ENCODE data around the gene CHD5.

Gene CHD5

DNA sequence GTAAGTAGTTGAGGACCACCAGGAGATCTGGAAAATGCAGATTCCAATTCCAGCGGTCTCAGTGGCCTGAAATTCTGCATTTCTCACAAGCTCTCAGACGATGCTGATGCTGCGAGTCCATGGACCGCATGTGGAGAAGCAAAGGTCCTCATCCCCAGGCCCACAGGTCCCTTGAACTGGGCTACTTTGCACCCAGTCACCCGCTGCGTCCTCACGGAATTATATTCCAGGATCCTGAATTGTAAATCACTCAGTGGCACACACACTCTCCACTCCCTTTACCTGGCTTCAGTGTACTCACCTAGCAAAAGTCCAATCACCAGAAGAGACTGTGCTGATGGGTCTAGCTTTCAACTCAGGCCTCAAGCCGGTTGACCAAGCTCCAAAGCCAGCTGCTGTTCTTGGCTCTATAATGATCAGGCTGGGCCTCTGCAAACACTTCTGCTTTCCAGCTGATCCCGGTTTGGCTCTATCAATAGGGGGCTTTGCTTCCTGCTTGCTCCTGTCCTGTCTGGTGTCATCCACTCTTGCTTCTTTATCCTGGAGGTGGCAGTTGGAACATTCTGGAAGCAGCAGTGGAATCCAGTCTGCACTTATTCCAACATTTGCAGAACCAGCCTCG is 20.2 kb upstream of the CHD5 start:
- no peak for DNase-seq

DNA sequence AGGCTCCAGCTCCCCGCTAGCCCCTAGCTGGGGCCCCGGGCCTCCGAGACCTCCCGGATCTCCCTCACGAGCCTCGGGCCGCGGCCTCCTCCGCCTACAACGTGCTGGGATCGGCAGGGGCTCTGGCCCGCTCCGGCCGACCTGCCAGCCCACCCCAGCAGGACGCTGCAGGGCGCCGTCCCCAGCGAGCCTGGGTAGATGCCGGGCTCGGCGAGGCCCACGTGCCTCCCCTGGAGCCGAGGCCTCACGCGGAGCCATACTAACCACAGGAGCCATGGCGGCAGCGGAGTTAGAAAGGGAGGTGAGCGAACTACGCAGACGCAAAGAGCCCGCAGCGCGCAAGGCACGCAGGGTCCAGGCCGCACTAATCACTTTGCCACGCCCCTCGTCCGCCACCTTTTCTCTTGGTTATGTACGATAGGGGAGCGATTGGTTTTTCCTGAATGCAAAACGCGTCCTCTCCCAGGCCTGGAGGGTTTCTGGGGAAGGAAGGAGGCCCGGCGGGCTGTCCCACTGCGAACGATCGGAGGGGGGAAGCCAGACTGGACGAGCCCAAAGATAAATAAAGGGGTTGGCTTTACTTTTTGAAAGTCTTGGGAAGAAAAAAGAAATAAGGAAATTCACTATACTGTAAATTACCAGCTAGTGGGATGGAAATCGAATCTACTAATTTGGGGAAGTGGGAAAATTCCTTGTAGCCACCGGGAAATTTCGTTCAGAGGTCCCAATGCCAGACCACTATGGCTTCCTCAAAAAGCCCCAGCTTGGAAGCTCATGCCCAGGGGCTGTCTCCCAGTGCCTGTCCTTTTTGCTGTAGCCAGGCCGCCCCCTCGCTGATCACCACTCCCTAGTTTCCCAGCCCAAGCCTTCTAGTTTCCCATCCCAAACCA is 19.4 kb upstream of the CHD5 start, which contains the start of gene RPL22:
Gene RPL22 (minus strand): TSS at position 298 of the 890 bp plus-strand sequence. CDS start 22 bp downstream, at position 276.
- peak; percentile 98 for DNase-seq

DNA sequence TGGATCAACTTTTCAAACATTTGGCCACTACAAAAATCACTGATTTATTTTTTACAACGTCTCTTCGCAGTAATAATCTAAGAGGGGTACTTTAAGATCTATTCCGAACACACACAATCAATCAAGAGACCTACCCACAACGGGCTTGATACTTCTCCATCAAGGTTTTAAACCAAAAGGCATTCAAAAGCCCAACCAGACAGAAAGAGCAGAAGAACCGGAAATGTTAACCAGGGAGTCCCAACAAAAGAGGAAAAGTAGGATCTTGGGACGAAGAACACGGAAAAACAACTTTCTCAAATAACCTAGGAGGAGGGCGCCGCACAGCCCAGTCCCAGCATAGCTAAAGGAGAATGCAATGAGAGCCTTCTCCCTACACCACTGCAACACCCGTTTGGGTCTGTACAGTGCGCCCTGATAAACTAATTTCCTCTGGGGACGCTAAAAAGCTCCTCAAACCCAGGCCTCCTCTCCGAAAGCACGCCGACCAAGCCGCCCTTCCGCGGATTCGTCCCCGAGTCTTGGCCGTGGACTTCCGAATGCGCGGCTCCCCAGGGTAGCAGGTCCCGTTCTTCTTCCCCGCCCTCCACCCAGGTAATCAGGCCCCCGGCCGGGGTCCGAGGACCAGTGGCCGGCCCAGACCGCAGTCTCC is 18.7 kb upstream of the CHD5 start:
- no peak for DNase-seq

DNA sequence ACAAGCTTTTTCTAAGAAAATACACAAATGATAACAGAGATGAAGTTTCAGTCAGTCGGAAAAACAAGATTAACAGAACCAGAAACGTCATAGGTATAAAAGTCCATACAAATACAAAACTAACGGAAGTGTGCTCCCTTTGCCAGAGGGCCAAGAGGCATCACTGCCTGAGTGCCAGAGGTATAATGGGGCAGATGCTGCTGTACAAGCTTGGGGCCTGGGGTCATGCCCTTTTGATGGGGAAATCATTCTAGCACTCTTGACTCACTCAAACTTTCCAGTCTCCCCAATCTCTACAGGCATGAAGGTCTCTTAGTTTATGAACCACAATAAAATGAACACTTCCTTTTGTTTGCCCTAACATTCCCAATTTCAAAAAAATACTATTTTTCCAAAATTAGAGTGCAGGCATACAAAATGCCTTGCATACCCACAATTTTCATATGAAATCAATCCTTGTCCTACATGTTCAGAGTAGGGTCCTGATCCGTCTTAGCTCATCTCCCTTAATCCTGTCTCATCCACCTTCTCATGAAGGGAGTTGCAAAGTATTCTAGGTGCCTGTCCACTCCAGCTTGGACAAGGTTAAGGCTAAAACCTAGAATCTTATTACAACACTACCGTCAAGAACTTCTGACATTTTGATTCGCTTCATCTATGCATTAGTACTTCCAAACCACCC is 17.8 kb upstream of the CHD5 start:
- no peak for DNase-seq

DNA sequence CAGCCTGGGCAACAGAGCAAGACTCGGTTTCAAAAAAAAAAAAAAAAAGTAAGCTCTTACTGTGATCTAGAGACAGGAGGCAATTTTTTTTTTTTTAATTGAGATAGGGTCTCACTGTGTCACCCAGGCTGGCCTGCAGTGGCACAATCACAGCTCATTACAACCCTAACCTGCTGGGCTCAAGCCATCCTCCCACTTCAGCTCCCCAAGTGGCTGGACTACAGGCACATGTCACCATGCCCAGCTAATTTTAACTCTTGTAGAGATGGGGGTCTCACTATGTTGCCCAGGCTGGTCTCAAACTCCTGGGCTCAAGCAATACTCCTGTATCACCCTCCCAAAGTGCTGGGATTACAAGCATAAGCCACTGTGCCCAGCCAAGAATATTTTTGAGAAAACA is 11.8 kb upstream of the CHD5 start:
- no peak for DNase-seq

DNA sequence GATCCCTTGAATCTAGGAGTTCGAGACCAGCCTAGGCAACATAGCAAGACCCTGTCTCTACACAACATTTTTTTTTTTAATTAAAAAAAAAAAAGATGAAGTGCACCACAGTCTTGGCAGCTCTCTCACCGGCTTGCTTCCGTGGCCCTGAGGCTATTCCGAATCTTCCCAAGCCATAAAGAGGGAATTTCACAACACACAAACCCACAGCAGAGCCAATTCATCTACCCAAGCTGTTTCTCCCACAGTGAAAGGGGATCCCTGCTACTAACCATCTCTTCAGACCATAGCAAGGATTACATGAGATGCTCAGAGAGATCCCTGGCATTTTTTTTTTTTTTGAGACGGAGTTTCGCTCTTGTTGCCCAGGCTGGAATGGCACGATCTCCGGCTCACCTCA is 8.3 kb upstream of the CHD5 start:
- no peak for DNase-seq

DNA sequence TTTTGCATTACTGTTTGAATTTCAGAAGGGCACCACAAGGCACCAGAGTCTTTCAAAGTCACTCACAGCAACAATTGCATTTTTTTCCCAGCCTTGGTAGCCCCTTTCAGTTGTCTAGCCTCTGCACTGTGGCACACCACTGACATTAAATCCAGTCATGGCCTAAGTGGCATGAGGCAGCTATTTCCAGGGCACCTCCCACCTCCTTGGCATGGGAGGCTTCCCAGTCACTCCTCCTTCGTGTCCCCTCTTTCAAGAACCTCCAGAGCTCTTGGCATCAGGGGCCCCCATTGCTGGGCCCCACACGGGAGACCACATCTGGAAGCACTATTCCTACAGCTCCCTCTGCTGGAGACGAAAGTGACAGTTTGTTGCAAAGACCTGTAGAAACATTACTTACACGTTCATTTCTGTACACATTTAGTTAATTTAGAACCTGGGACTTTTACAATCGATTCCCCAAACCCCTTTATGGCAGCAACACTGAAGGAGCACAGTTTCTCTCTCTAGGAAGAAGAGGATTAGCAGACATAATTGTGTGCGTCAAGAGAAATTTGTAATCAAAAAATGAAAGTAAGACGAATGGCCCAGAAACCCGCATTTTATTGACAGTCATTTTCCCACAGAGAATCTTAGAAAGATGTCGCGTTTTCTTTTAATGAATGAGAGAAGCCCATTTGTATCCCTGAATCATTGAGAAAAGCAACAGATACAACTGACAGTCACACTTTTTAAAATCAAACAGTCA is 5.7 kb upstream of the CHD5 start:
- peak; percentile 29 for DNase-seq

DNA sequence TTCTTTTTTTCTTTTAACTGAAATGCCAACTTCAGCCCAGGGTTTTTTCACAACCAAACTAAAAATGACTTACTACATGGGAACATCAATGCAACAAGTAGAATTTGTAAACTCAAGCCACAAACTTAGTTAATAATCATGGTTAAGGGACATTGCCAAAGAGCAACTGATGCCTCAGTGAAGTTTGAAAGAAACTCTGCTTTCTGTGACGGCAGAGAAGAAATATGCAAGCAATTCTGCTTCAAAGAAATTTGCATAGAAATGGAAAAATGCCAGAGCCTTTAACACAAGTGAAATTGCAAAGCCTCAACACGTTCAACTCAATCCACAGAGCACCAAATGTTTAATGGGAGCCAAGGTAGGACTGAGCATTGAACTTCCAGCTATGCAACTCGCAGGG is 5.0 kb upstream of the CHD5 start:
- no peak for DNase-seq

DNA sequence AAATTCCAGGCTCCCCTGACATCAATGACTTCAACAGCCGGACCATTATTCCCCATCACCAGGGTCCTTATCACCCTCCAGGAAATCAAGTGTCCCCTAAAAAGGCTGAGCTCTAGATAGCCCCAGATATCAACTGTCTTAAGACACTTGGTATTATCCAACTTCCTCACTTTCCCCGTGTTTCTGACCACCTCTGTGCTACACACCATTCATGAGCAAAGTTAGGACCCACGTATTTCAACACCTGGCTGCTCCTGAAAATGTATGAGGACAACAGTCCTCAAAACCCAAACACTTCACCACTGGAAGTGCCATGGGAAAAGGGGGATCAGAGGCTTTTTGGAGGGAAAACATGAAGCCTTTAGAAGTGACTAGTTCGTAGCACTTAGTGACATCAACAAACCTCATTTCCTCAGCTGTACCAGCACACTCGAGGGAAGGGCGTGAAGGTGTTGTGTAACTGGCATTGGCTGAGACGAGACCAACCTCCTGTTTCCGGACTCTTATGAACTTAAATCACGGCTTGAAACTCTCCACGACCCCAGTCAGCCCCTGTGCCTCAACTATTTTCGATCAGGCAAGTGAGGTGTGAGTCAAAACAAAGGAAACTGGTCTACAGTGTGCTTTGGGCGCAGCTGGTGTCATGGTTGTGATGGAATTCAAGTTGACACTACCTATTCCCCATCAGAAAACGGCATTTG is 4.1 kb upstream of the CHD5 start:
- DNase-seq = no peak

DNA sequence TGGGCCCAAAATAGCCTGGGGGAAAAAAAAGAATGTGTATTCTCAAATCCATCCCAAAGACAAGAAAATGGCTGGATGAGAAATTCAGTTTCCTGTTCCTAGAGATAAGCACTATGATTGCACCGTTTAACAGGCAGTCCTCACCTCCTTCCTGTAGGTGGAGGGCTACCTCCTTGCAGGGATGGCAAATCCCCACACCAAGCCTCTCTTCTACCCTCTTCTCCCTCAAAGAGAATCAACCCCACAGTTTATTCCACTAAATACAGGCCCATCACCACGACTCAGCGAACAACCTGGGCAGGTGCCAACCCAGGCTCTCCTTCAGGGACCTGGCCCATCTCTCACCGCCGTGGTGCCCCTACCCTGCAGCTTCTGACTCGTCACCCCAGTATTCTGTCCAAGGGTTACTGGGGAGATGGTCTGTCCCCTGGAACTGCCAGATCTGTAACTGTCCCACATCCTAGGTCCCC is 3.4 kb upstream of the CHD5 start:
- DNase-seq = no peak

DNA sequence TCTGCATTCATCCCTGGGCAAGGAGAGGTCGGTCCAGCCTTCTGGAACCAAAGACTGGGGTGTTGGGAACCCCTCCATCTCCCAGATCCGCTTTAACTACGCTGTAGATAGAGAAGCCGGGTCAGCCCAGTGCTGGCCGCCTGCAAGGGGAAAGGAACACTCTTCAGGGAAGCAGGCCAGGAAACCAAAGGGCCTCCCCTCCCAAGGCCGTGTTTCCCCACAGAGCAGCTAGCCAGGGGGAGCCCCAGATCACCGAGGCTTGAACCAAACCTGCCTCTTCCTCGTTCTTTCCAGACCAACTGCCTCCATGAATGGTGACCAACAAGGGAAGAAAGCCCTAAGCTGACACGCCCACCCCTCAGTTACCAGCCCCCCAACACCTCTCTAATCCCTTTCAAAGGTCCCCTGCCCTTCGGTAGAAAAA is 1.2 kb upstream of the CHD5 start:
- DNase-seq = no peak

DNA sequence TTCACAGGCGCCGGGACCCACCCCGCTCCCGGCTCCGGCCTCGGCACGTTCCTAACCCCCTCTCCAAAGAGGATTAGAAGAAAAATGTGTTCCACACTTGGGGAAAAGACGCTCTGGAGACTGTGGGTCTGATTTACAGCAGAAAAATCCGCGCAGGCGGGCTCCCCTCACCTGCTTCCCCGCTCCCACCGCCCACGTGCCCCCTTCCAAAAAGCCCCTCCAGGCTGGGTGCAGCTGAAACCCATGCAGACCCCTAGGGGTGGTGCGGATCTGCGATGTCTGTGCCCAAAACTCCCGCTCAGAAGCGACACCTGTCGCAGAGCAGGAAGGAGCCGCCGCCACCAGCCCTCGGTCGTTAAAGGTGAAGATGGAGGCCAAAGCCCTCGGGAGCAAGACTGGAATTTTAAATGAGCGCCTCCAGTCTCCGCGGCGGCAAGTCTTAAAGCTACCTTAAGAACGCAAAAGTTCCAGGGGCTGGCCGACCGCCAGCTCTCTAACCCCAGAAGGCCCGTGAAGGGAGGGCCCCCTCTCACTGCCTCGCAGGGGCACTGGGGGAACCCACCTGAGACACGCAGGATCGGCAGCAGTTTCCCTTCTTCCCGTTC is 688 bp upstream of the CHD5 start:
- no peak for DNase-seq

DNA sequence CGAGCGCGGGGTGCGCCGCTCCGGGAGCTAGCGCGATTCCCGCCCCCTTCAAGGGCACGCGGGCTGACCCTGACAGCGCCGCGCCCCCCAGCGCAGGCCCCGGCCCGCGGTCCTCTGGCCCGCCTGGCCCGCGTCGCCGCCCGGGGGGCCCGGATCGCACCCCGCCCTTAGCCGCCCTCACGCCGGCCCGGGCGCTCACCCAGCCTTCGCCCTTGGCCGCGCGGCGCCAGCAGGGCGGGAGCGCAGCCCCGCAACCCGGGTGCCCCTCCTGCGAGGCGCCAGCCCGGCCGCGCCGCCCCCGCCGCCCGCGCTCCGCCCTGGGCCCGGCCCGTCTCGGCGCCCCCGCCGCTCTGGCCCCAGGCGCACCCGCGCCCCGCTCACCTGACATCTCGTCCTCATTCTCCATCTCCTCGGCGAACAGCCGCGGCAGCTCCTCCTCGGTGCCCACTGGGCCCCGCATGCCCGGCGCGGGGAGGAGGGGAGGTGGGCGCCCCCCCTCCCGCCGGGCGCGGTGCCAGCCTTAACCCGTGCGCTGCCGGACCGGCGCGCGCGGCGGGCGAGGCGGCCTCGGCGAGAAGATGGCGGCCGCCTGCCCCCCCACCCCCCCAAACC is 451 bp downstream of the CHD5 start:
- DNase-seq = no peak

DNA sequence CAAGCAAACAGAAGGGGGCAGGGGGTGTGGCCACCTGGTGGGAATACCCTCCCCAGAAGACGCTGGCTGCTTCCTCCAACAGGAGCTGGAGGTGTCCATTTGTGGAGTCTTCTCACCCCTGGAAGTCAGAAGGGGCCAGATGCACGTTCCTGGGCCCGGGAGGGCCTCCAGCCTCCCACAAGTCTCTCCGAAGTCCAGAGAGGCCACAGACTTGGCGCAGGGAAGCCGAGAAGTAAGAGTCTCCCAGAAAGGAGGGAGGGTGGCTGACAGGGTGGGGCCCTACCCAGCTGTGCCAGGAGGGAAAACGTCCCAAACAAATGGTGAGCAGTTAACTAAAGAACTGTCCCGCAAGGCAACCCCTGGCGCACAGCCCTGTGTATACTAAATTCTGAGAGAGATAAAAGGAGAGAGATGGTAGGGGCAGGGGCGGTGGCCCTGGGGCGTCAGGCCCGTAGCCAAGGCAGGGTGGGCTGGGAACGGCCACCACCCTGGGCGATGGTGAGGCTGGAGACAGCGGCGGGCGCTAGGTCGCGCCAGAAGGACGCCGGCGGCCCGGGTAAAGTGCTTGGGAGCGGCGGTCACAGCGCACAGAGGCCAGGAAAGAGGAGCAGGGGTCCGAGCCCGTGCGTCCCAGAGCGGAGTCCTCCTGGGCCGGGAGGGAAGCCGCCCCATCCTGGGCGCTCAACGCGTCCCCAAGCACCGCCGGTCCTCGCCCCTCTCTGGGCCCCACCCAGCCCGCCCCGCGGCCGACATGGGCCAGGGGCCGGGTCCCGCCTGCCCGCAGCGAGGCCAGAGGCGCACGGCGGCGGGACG is 1.2 kb downstream of the CHD5 start:
- DNase-seq = no peak

DNA sequence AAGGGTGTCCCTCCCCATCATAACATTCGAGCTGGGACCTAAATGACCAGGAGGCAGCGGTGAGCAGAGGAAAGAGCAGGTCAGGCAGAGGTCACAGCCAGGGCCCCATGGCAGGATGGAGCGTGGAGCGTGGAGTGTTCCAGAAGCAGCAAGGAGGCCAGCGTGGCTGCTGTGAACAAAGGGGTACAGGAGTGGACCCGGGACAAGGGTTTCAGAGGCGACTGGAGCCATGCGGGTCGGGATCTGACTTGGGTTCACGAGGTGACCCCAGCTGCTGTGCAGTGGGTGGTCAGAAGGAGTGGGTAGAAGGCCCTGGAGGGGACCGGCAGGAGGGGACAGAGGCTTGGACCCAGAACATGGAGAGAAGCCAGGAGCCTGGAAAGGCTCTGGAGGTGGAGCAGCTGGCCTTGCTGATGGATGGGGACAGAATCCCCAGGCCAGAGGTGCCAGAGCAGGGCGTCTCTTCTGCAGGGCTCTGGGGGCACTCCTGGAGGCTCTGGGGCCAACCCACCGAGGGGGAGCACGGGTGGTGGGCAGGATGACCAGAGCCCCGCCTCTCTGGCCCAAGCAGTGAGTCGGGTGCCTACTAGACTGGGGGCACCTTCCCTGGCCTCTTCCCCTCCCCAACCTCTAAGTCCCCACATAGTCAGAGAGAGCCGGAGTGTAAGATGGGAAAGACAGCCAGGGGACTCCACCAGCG is 2.3 kb downstream of the CHD5 start:
- no peak for DNase-seq

DNA sequence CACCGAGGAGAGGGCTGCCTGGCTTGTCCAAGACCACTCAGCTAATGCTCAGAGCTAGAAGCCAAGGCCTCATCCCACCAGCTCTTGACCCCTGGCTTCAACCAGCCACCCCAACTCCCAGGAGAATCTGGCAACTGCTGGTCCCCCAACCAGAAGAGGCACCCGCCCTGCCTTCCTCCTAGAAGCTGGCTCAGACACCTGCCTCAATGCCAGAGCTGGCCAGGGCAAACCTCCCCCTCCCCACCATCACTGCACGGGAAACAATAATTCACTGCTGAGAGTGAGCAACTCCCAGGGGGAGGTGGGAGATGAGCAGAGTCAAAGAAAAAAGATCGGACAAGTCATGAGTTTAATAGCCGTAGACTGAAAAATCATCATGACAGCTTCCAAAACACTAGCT is 3.3 kb downstream of the CHD5 start:
- DNase-seq = no peak

DNA sequence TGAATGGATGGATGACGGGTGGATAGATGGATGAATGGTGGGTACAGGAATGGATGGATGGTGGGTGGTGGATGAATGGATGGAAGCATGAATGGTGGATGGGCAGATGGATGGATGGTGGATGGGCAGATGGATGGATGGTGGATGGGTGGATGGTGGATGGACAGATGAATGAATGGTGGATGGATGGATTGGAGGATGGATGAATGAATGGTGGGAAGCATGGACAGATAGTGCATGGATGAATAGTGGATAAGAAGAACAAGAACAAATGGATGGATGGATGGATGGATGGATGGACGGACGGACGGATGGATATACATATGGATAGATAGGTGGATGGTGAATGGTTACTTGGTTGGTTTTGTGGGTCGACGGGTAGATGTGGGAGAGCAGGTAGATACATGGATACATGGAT is 4.7 kb downstream of the CHD5 start:
- DNase-seq = no peak

DNA sequence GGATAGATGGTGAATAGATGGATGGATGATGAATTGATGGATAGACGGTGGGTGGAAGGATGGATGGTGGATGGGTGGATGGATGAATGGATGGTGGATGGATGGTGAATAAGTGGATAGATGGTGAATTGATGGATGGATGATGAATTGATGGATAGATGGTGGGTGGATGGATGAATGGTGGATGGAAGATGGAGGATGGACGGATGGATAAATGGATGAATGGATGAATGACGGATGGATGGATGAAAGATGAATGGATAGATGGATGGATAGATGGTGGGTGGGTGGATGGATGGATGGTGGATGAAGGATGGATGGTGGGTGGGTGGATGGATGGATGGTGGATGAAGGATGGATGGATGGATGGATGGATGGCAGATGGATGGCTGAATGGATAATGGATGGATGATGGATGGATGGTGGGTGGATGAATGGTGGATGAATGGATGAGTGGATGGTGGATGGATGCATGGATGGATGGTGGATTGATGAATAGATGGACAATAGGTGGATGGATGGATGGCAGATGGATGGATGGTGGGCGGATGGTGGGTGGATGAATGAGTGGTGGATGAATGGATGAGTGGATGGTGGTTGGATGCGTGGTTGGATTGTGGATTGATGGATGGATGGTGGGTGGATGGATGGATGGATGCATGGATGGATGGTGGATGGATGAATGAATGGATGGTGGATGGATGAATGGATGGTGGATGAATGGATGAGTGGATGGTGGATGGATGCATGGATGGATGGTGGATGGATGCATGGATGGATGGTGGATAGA is 5.3 kb downstream of the CHD5 start:
- DNase-seq = no peak

Measured in stimulated activated CD4-positive, alpha-beta T cell treated with anti-CD3 and anti-CD28 coated beads, Interleukin-1b, Interleukin-23, amount 100 ng/mL, for 48 hours (primary cell).